ENCODE results near the gene GAA. TPM values are rescaled to one million over a fixed set of nuclear protein-coding genes. Genes with fewer than 3 reads are reported as not detected.
A peak's percentile ranks its signal among the peaks of the same experiment; 100 is the strongest.

The GAA gene
- polyA plus RNA-seq, 1 of the 3 experiments (the other 2 are of a cell fraction) = 27.3 TPM

GRCh38 chr17:80124351-80124981, 23.1 kb downstream of the GAA start:
- DNase-seq = peak; percentile 42
- no peaks in the 10 kb centered on the region for H3K9me2 ChIP-seq
- H3K9me3 ChIP-seq = no peaks in the 10 kb centered on the region
- POLR2A ChIA-PET = interaction anchor here (0.8 kb wide), 1 partner anchor 22 kb away, joined by 3 read pairs; no protein-coding TSS in a partner anchor
- 86% methylated on average over 15 of the region's 15 CpGs for WGBS (ENCODE audit: low lambda C conversion rate)
- no peaks in the 10 kb centered on the region for H3K27me3 ChIP-seq (ENCODE audit: insufficient read depth)
- H3K4me2 ChIP-seq = no peak overlapping the region
- CTCF ChIA-PET = interaction anchor here (0.8 to 2.1 kb wide), 5 partner anchors 12 to 119 kb away, joined by 3 to 8 read pairs (median 3); partner anchors contain the start of gene GAA
- H3K36me3 ChIP-seq (replicated peaks in 1 of 2; ENCODE audit: control insufficient read depth in 1 of 2, insufficient read depth in 2 of 2, low read length in 1 of 2) = no peaks in the 10 kb centered on the region
- H3F3A ChIP-seq (replicated peaks; ENCODE audit: insufficient read depth) = no peaks in the 10 kb centered on the region
- H3K79me2 ChIP-seq (ENCODE audit: insufficient read depth) = no peaks in the 10 kb centered on the region
- H3K9ac ChIP-seq = no peak overlapping the region
- no peak overlapping the region for H2AFZ ChIP-seq (ENCODE audit: low read depth)
- no peaks in the 10 kb centered on the region for H3K4me1 ChIP-seq (ENCODE audit: control insufficient read depth in 1 of 2, insufficient read depth in 2 of 2, low read depth in 1 of 2, low read length in 1 of 2)
- H3K27ac ChIP-seq (ENCODE audit: low read depth in 2 of 2, low read length in 1 of 2) = no peak overlapping the region
- TF ChIP-seq CTCF (IDR thresholded peaks at IDR 0.05) (peak; percentile 42), MXI1 (IDR thresholded peaks at IDR 0.05; ENCODE audit: low read depth, low read length) (no peak)
- H4K20me1 ChIP-seq (ENCODE audit: insufficient read depth) = no peaks in the 10 kb centered on the region
- no peak overlapping the region for H3K4me3 ChIP-seq (ENCODE audit: low read depth in 2 of 2, low read length in 1 of 2)

- WGBS (ENCODE audit: low lambda C conversion rate) = 49% methylated on average over 14 of the region's 14 CpGs
- DNase-seq = no peak
- Histone ChIP-seq H3K4me2 (peak overlapping the region; percentile 16; the same call in 1 of the 2 replicates), H3K9ac (no peak overlapping the region), H3K27me3 (ENCODE audit: insufficient read depth) (no peaks in the 10 kb centered on the region), H3K79me2 (ENCODE audit: insufficient read depth) (no peaks in the 10 kb centered on the region), H4K20me1 (ENCODE audit: insufficient read depth) (no peaks in the 10 kb centered on the region), H2AFZ (ENCODE audit: low read depth) (0 out of 2 replicates have a peak overlapping the region, but pooled peaks have one; percentile 10), H3K4me1 (ENCODE audit: control insufficient read depth in 1 of 2, insufficient read depth in 2 of 2, low read depth in 1 of 2, low read length in 1 of 2) (no peaks in the 10 kb centered on the region), H3K4me3 (ENCODE audit: low read depth in 2 of 2, low read length in 1 of 2) (no peak overlapping the region), H3K9me3 (no peaks in the 10 kb centered on the region), H3K36me3 (replicated peaks in 1 of 2; ENCODE audit: control insufficient read depth in 1 of 2, insufficient read depth in 2 of 2, low read length in 1 of 2) (no peaks in the 10 kb centered on the region), H3K27ac (ENCODE audit: low read depth in 2 of 2, low read length in 1 of 2) (no peak overlapping the region; a peak in 1 of 4 replicates), H3F3A (replicated peaks; ENCODE audit: insufficient read depth) (no peaks in the 10 kb centered on the region), H3K9me2 (no peaks in the 10 kb centered on the region)
- CTCF ChIA-PET = interaction anchor here (1.1 kb wide), 1 partner anchor 11 kb away, joined by 3 read pairs; no protein-coding TSS in a partner anchor
- POLR2A ChIA-PET = interaction anchor here (0.6 kb wide), 1 partner anchor 329 kb away, joined by 4 read pairs; no protein-coding TSS in a partner anchor
- TF ChIP-seq USF1 (IDR thresholded peaks at IDR 0.05; ENCODE audit: borderline replicate concordance, low read depth) (no peak), POLR2AphosphoS5 (IDR thresholded peaks at IDR 0.05; ENCODE audit: low read depth, low read length) (no peak), RCOR1 (IDR thresholded peaks at IDR 0.05; ENCODE audit: low read length) (no peak), RXRA (IDR thresholded peaks at IDR 0.05; ENCODE audit: borderline replicate concordance, low read depth) (no peak), CTCF (IDR thresholded peaks at IDR 0.05) (no peak), RFX5 (IDR thresholded peaks at IDR 0.05; ENCODE audit: low read length) (no peak), TCF12 (IDR thresholded peaks at IDR 0.05) (no peak), EZH2phosphoT487 (IDR thresholded peaks at IDR 0.05; ENCODE audit: borderline replicate concordance, low read depth) (no peak), SIN3A (IDR thresholded peaks at IDR 0.05; ENCODE audit: borderline replicate concordance, low read depth, low read length) (no peak), GATA2 (CRISPR knock-in tag; IDR thresholded peaks at IDR 0.05) (no peak), GABPA (IDR thresholded peaks at IDR 0.05; ENCODE audit: low read depth) (no peak), MXI1 (IDR thresholded peaks at IDR 0.05; ENCODE audit: low read depth, low read length) (no peak), MEF2A (IDR thresholded peaks at IDR 0.05; ENCODE audit: borderline replicate concordance, low read depth) (no peak), USF2 (IDR thresholded peaks at IDR 0.05; ENCODE audit: borderline replicate concordance, low read depth, low read length) (no peak), FOSL2 (IDR thresholded peaks at IDR 0.05; ENCODE audit: borderline replicate concordance, low read depth) (no peak), TEAD4 (IDR thresholded peaks at IDR 0.05; ENCODE audit: borderline replicate concordance, insufficient read depth) (no peak)
Measured at GRCh38 chr17:80125656-80126448, 24.5 kb downstream of the GAA start.
